ENCODE results near the gene CSKMT.

Gene CSKMT

DNA sequence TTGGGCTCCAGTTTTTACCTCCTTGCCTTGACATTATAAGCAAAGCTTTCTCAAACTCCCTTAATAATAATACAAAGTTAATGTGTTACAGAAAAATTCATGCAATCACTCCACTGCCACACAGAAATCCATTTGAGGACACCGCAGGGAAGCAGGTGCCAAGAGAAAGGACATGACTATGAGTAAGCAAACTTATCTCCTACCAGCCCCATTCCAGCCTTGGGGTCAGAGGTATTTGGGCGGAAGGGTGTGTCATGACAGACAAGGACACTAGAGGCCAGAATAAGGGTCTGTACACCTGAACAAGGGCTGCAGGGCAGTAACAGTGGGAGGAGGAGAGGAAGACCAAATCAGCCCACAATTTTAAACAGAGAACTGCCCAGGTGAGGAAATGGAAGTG, 48.2 kb downstream of the CSKMT start:
- no peaks in the 10 kb centered on the region for H3K9me3 Mint-ChIP-seq
- peaks cover 69% of the 10 kb centered on the region for H3K36me3 Mint-ChIP-seq (ENCODE audit: low read depth)
- peak overlapping the region; percentile 68 for H3K27ac Mint-ChIP-seq
- peaks cover 54% of the 10 kb centered on the region for H3K4me1 Mint-ChIP-seq
- no peaks in the 10 kb centered on the region for H3K27me3 Mint-ChIP-seq
- no peak overlapping the region for H3K4me3 Mint-ChIP-seq
- DNase-seq (no peak), ATAC-seq (no peak)

DNA sequence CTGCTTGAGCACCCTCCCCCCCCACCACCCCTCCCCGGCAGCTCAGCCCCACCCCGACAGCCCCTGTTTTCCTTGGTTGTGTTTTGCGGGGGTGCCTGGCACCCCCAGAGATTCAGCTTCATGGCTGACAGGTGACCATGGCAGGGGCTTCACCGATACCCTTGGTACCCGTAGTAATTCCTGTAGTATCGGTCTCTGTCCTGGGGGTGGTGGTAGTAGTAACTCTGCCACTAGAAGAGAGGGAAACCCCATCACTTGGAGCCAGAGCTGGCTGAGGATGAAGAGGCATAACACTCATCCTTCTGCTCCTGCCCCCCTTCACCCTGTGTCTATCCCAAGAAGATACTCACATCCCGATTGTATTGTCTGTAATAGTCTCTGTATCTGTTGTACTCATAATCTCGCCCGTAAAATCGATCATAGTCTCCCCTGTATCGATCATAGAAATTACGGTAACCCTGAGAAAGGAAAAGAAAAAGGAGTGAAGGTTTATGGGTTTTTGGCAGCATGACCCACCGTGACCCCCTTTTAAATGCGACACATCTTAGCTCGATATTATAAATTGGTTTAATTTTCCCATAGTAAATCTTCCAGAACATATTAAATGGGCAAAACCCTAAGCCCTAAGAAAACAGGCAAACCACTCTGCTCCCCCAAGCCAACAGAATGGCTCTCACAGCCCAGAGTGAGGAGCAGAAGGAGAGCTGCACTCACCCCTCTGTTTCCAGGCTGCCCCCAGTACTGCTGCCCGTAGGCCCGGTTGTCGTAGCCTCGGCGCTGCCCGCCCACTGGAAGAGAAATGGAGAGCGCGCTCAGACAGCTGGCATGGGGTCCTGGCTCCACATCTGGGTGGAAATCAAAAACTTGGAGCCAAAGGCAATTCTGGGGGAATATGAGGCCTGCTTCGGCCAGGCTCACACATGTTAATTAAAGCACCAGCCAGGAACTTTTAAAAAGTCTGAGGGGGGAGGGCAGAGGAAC, 50.3 kb downstream of the CSKMT start:
- H3K4me1 Mint-ChIP-seq = peaks cover 42% of the 10 kb centered on the region
- no peaks in the 10 kb centered on the region for H3K9me3 Mint-ChIP-seq
- no peak for DNase-seq
- H3K36me3 Mint-ChIP-seq (ENCODE audit: low read depth) = peaks cover 75% of the 10 kb centered on the region
- no peak overlapping the region for H3K4me3 Mint-ChIP-seq
- H3K27me3 Mint-ChIP-seq = no peaks in the 10 kb centered on the region
- peak overlapping the region; percentile 37 for H3K27ac Mint-ChIP-seq
- ATAC-seq = no peak

DNA sequence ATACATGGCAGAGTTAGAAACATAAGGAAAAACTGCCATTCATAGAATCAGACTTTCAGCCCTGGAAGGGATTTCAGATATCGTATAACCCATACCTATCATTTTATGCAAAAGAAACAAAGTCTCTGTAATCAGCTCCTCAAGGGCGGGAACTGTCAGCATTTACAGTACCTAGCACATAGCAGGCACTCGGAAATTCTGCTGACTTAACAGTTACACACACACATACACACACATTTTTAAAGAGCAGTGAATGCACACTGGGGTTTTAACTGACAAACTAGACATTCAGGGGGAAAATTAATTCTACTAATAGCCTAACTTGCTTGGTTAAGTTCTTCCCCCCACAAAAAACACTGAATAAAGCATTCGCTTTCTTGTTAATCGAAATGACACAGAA, 51.1 kb downstream of the CSKMT start:
- no peak for ATAC-seq
- peak overlapping the region; percentile 7 for H3K27ac Mint-ChIP-seq
- no peaks in the 10 kb centered on the region for H3K27me3 Mint-ChIP-seq
- H3K4me1 Mint-ChIP-seq = peaks cover 41% of the 10 kb centered on the region
- no peaks in the 10 kb centered on the region for H3K9me3 Mint-ChIP-seq
- H3K4me3 Mint-ChIP-seq = no peak overlapping the region
- peaks cover 76% of the 10 kb centered on the region for H3K36me3 Mint-ChIP-seq (ENCODE audit: low read depth)
- DNase-seq = no peak

DNA sequence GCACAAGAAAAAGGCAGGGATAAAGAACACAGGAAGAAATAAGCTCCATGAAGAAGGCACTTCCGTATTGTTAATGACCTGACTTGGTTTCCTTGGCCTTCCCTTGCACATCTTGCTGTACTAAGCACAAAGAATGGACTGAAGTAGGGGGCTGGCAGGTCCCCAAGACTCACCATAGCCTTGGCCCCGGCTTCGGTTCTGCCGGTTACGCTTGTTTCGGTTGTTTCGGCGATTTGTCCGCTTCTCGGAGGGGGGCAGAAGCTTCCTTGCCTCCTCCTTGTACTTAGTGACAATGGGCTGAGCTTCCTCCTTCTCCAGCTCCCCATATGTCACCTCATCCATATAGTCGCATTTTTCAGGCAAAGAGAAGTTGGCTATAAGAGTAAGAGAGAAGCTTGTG, 51.7 kb downstream of the CSKMT start:
- DNase-seq (no peak), ATAC-seq (no peak)
- peaks cover 79% of the 10 kb centered on the region for H3K36me3 Mint-ChIP-seq (ENCODE audit: low read depth)
- H3K27me3 Mint-ChIP-seq = no peaks in the 10 kb centered on the region
- H3K27ac Mint-ChIP-seq = no peak overlapping the region
- H3K4me1 Mint-ChIP-seq = peaks cover 44% of the 10 kb centered on the region
- no peaks in the 10 kb centered on the region for H3K9me3 Mint-ChIP-seq
- H3K4me3 Mint-ChIP-seq = no peak overlapping the region

Measured in activated naive CD8-positive, alpha-beta T cell treated with anti-CD3 and anti-CD28 coated beads, Interleukin-2, amount 50 U/mL, for 24 hours (primary cell).